ENCODE results near the gene NLGN1. TPM values are rescaled to one million over a fixed set of nuclear protein-coding genes. Genes with fewer than 3 reads are reported as not detected.

The NLGN1 gene
- total and polyA plus RNA-seq, 11 donors = 1.8 to 27.6 (median 15.5) TPM

DNA sequence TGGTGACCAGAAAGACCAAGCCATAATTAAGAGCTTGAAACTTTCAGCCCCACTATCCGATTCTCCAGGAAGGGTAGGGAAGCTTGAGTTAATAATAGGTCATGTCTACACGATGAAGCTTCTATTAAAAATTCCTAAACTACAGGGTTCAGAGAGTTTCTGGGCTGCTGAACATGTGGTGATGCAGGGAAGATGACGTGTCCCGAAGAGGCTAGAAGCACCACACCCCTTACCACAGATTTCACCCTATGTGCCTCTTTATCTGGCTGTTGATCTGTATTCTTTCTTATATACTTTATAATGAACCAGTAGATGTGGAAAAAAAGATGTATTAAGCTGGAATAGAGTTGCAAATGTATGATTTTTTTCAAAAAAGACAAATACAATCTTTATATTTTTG, 473.4 kb downstream of the NLGN1 start:
- intact Hi-C loops (cut with DNase I) = no loop called here

DNA sequence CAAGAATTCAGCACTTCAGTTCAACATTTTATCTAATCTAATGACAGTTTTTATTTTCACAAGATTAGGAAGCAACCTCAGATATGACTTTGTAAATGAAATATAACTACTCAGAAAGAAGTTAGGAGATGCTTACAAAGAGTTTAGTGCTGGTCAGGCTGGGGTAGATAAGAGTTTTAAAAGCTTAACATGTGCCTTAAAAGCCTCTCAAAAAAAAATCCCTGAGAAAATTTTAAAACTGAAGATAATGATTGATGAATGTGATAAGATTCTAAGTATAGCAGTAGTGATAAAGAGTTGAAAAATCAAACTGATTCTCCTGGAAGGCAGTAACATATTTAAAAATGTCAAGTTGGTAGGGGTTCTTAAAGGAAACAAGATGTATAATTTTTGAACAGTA, 478.2 kb downstream of the NLGN1 start:
- intact Hi-C loops (cut with DNase I) = no loop called here
- peaks cover 0 to 3% (median 0%) of the 10 kb centered on the region in 12 donors for H3K4me1 ChIP-seq
- peaks cover 0 to 12% (median 0%) of the 10 kb centered on the region in 12 donors for H3K9me3 ChIP-seq
- no peak for TF ChIP-seq POLR2A (IDR thresholded peaks at IDR 0.05)
- ATAC-seq = no peak
- no peak for DNase-seq
- no peaks in the 10 kb centered on the region for H3K36me3 ChIP-seq
- no peak overlapping the region for H3K4me3 ChIP-seq
- H3K27ac ChIP-seq = no peak overlapping the region
- H3K27me3 ChIP-seq = no peaks in the 10 kb centered on the region

More for the DNA sequence above, 473.4 kb downstream of the NLGN1 start:
- ATAC-seq = no peak
- no peaks in the 10 kb centered on the region for H3K27me3 ChIP-seq
- TF ChIP-seq CTCF (IDR thresholded peaks at IDR 0.05) (no peak), POLR2A (IDR thresholded peaks at IDR 0.05) (no peak)
- H3K9me3 ChIP-seq = no peaks in the 10 kb centered on the region
- 70 to 90% (median 85%) methylated on average over 4 of the region's 4 CpGs for WGBS, 4 donors
- H3K4me3 ChIP-seq = no peak overlapping the region
- no peak for DNase-seq
- no peaks in the 10 kb centered on the region for H3K4me1 ChIP-seq
- H3K27ac ChIP-seq = no peak overlapping the region
- no peaks in the 10 kb centered on the region for H3K36me3 ChIP-seq

- peaks cover 0 to 13% (median 0%) of the 10 kb centered on the region in 12 donors for H3K9me3 ChIP-seq
- no peak overlapping the region for H3K27ac ChIP-seq
- H3K4me3 ChIP-seq = no peak overlapping the region
- H3K36me3 ChIP-seq = no peaks in the 10 kb centered on the region
- DNase-seq = no peak
- H3K4me1 ChIP-seq = peaks cover 0 to 3% (median 0%) of the 10 kb centered on the region in 12 donors
- TF ChIP-seq POLR2A (IDR thresholded peaks at IDR 0.05) = no peak
- peak in 3 of 12 donors; percentile 7 to 31 (median 22) for TF ChIP-seq CTCF (IDR thresholded peaks at IDR 0.05)
- intact Hi-C loops (cut with DNase I) = no loop called here
- H3K27me3 ChIP-seq = no peaks in the 10 kb centered on the region
- ATAC-seq = no peak
These were observed 478.9 kb downstream of the NLGN1 start for GRCh38 chr3:173876476-173876875.

DNA sequence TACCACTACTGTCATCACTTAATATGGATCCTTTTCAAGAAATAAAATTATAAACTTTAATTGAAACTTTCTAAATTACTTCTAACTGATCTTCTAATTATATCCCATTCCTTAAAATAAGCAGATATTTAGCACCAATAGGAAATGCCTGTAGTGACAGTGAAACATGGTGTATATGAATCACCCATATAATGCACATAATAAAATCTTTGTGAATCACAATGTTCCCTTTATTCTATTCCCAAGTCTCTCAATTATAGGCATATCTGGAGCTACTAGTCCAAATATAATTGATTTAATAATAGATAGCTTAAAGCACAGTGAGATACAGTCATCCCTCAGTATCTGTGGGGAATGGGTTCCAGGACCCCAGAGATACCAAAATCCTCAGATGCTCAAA, 490.3 kb downstream of the NLGN1 start:
- TF ChIP-seq POLR2A (IDR thresholded peaks at IDR 0.05) (no peak), CTCF (IDR thresholded peaks at IDR 0.05) (no peak)
- no peak overlapping the region for H3K27ac ChIP-seq
- H3K4me3 ChIP-seq = no peak overlapping the region
- ATAC-seq = no peak
- no peaks in the 10 kb centered on the region for H3K9me3 ChIP-seq
- intact Hi-C loops (cut with DNase I) = no loop called here
- DNase-seq = no peak
- H3K27me3 ChIP-seq = peaks cover 0 to 2% (median 0%) of the 10 kb centered on the region in 9 donors
- no peaks in the 10 kb centered on the region for H3K4me1 ChIP-seq
- H3K36me3 ChIP-seq = no peaks in the 10 kb centered on the region

- no peak overlapping the region for H3K27ac ChIP-seq
- intact Hi-C loops (cut with DNase I) = no loop called here
- TF ChIP-seq POLR2A (IDR thresholded peaks at IDR 0.05) = no peak
- TF ChIP-seq CTCF (IDR thresholded peaks at IDR 0.05) = no peak
- H3K4me1 ChIP-seq = no peaks in the 10 kb centered on the region
- no peak overlapping the region for H3K4me3 ChIP-seq
- 71 to 77% (median 74%) methylated on average over 4 of the region's 4 CpGs for WGBS, 4 donors
- H3K36me3 ChIP-seq = no peaks in the 10 kb centered on the region
- no peak for DNase-seq
- peaks cover 0 to 2% (median 0%) of the 10 kb centered on the region in 9 donors for H3K27me3 ChIP-seq
- no peaks in the 10 kb centered on the region for H3K9me3 ChIP-seq
- no peak for ATAC-seq
These were observed 492.1 kb downstream of the NLGN1 start for GRCh38 chr3:173889596-173889995.

Data from heart left ventricle (tissue), 16 donors.